Measurements from ENCODE around the gene DPYD.

The DPYD gene

GRCh38 chr1:97138515-97139032 is 782.3 kb downstream of the DPYD start:
- TF ChIP-seq CTCF (IDR thresholded peaks at IDR 0.05; ENCODE audit: borderline replicate concordance, control extremely low read depth, extremely low read depth, insufficient read depth, missing control alignments): no peak
- DNase-seq (ENCODE audit: low spot score): no peak

GRCh38 chr1:97137862-97138514 is 782.8 kb downstream of the DPYD start:
- TF ChIP-seq CTCF (IDR thresholded peaks at IDR 0.05; ENCODE audit: borderline replicate concordance, control extremely low read depth, extremely low read depth, insufficient read depth, missing control alignments): peak; percentile 42
- in situ Hi-C loops (cut with MboI; ENCODE audit: low sequenced_read_pairs, unreplicated experiment): no loop called here
- DNase-seq (ENCODE audit: low spot score): peak; percentile 27

More at GRCh38 chr1:97138515-97139032, 782.3 kb downstream of the DPYD start:
- in situ Hi-C loops (cut with MboI; ENCODE audit: low sequenced_read_pairs, unreplicated experiment): no loop called here

GRCh38 chr1:97136996-97137395 is 783.8 kb downstream of the DPYD start:
- no peak for DNase-seq (ENCODE audit: low spot score)
- TF ChIP-seq CTCF (IDR thresholded peaks at IDR 0.05; ENCODE audit: borderline replicate concordance, control extremely low read depth, extremely low read depth, insufficient read depth, missing control alignments): no peak
- in situ Hi-C loops (cut with MboI; ENCODE audit: low sequenced_read_pairs, unreplicated experiment): no loop called here

GRCh38 chr1:97135972-97136371 is 784.9 kb downstream of the DPYD start:
- in situ Hi-C loops (cut with MboI; ENCODE audit: low sequenced_read_pairs, unreplicated experiment): no loop called here
- DNase-seq (ENCODE audit: low spot score): no peak
- no peak for TF ChIP-seq CTCF (IDR thresholded peaks at IDR 0.05; ENCODE audit: borderline replicate concordance, control extremely low read depth, extremely low read depth, insufficient read depth, missing control alignments)

- no peak for DNase-seq (ENCODE audit: low spot score)
- no peak for TF ChIP-seq CTCF (IDR thresholded peaks at IDR 0.05; ENCODE audit: borderline replicate concordance, control extremely low read depth, extremely low read depth, insufficient read depth, missing control alignments)
- in situ Hi-C loops (cut with MboI; ENCODE audit: low sequenced_read_pairs, unreplicated experiment): no loop called here
Observed at GRCh38 chr1:97128426-97128825, 792.4 kb downstream of the DPYD start.

- no peak for TF ChIP-seq CTCF (IDR thresholded peaks at IDR 0.05; ENCODE audit: borderline replicate concordance, control extremely low read depth, extremely low read depth, insufficient read depth, missing control alignments)
- in situ Hi-C loops (cut with MboI; ENCODE audit: low sequenced_read_pairs, unreplicated experiment): no loop called here
- no peak for DNase-seq (ENCODE audit: low spot score)
Observed at GRCh38 chr1:97123717-97124431, 797.0 kb downstream of the DPYD start.
